Right cardiac atrium (tissue), 5 donors: ENCODE results near the gene PLCD4. TPM values are rescaled to one million over a fixed set of nuclear protein-coding genes. Genes with fewer than 3 reads are reported as not detected.

Experiments used
- ATAC-seq, 2 donors: fragments of 200-7000 bp; cut with Tn5 transposase; one replicate each; pipeline versions ENCODE4 v1.8.0 to v1.9.1; 2020; ENCODE audit warnings: moderate library complexity in 2 of 2, mild to moderate bottlenecking in 1 of 2
- DNase-seq, 3 donors: peaks; one replicate each; pipeline ENCODE4 v3.0.0-alpha.2; 2020
- H3K27ac ChIP-seq: one replicate; pipeline ENCODE4 v1.5.1; 2013; ENCODE audit warnings: mild to moderate bottlenecking, low read length, control low read depth, moderate library complexity
- H3K27me3 ChIP-seq: one replicate; pipeline ENCODE4 v1.6.1; 2013; ENCODE audit not compliant: control insufficient read depth, insufficient read depth
- H3K4me1 ChIP-seq: one replicate; pipeline ENCODE4 v1.6.1; 2013; ENCODE audit warnings: low read length; ENCODE audit not compliant: control insufficient read depth, insufficient read depth
- H3K4me3 ChIP-seq: one replicate; pipeline ENCODE4 v1.5.1; 2013; ENCODE audit warnings: low read length, control low read depth
- H3K9me3 ChIP-seq: one replicate; pipeline ENCODE4 v1.6.1; 2013; ENCODE audit warnings: low read length; ENCODE audit not compliant: control insufficient read depth
- WGBS: extraction: QIAGEN DNeasy Blood & Tissue Kit; methylation state at CpG from one replicate; pipeline ENCODE4 v1.1.7; 2013; 5-methylcytosine and 5-hydroxymethylcytosine counted together
- intact Hi-C, 4 donors: fragments of 100-400 bp; cut with DNase I; formaldehyde crosslinking; loops; one replicate each; pipeline versions ENCODE4 v1.11.0 to v1.14.0; 2022 to 2023
- polyA plus RNA-seq: library from polyadenylated mRNA; stranded (reverse); fragments of 200-250 nt; gene quantifications from one replicate; pipeline ENCODE4 v1.2.3, GENCODE V29; 2013
- total RNA-seq, 4 donors: library from RNA; stranded (reverse); fragmentation: NEBNext Ultra II Directional; extraction: Animal tissue kit (Norgen Biotek cat#: 25700); gene quantifications; one replicate each; pipeline ENCODE4 v1.2.1, GENCODE V29; 2021
- donor health status: healthy with polysubstance abuse.
- donor health status: DM: no; HTN: yes; CAD: no.
- donor health status: DM: no; HTN: no; CAD: no.
- donor health status: DM: no; HTN: yes; CAD: no; lungs with severe emphysema.
- donor health status: DM: yes; HTN: yes; CAD: no.

The PLCD4 gene
- total and polyA plus RNA-seq, 5 donors, result 0.48 to 1.3 (median 0.79) TPM

DNA sequence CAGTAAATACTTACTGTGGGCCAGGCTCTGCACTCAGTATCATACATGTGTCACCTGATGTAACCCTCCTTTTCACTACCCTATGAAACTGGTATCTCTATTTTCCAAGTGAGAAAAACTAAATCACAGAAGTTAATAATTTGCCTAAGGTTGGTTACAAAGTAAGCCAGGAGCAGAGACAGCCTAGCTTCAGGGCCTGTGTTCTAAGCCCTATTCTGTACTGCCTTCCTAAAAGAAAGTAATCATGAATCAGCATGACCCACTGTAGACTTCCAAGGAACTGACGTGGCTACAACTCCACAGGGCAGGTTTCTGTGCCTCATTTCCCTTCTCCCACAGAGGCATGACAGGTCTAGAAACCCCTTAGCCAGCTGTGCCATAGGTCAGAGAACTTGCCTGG, 37.4 kb downstream of the PLCD4 start:
- 87% methylated on average over 1 of the region's 1 CpG for WGBS

DNA sequence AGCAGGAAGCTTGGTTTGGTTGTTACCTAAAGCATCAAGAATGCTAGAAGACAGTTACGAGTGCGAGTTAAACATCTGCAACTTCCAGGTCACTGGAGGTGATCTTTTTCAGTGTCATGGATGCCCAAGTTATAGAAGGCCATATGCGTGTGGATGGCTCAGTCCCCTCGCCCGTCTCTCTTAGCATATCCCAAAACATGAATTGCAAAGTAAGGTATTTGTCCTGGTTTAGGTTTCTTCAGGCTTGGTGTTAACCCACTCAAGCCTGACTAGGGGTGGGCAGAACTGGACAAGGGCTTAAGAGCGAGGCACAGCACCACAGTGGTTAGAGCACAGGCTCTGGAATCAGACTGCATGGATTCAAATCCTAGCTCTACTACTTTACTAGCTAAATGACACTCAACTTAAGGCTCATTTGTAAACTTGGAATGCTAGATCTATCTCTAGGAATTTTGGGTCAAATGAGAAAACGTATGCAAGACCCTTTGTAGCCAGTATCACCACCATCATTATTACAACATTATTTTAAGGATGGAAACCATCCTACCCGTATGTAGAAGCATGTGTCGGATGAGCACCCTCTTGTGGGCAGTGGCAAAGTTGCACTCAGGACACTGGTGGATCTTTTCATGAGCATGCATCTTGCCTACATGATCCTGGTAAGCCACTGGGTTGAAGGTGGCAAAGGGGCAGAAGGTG, 40.5 kb downstream of the PLCD4 start:
- WGBS, result 68% methylated on average over 9 of the region's 9 CpGs
- no peaks in the 10 kb centered on the region for H3K9me3 ChIP-seq
- H3K4me1 ChIP-seq, result no peaks in the 10 kb centered on the region
- DNase-seq (peak; percentile 33 to 79 (median 64)), ATAC-seq (peak; percentile 61 to 71)
- H3K27me3 ChIP-seq, result no peaks in the 10 kb centered on the region
- H3K27ac ChIP-seq, result no peak overlapping the region
- intact Hi-C loops, result loop anchor here in 1 of 4 donors (5.0 to 10.0 kb wide), 2 partner anchors 233 to 356 kb away; partner anchors contain the start of genes TMBIM1 and VIL1
- H3K4me3 ChIP-seq, result no peak overlapping the region

More for the DNA sequence above, 37.4 kb downstream of the PLCD4 start:
- ATAC-seq, result no peak
- Histone ChIP-seq H3K27ac (no peak overlapping the region), H3K27me3 (no peaks in the 10 kb centered on the region), H3K9me3 (no peaks in the 10 kb centered on the region), H3K4me1 (no peaks in the 10 kb centered on the region), H3K4me3 (no peak overlapping the region)
- no peak for DNase-seq
- intact Hi-C loops, result loop anchor here in 1 of 4 donors (5.0 to 10.0 kb wide), 2 partner anchors 230 to 353 kb away; partner anchors contain the start of genes TMBIM1 and VIL1

GRCh38 chr2:218648787-218649100, 41.0 kb downstream of the PLCD4 start:
- H3K9me3 ChIP-seq, result no peaks in the 10 kb centered on the region
- H3K27me3 ChIP-seq, result no peaks in the 10 kb centered on the region
- ATAC-seq (peak in 1 of 2 donors; percentile 15), DNase-seq (no peak)
- H3K4me3 ChIP-seq, result no peak overlapping the region
- WGBS, result 85% methylated on average over 11 of the region's 11 CpGs
- H3K27ac ChIP-seq, result no peak overlapping the region
- intact Hi-C loops, result loop anchor here in 1 of 4 donors (5.0 to 10.0 kb wide), 2 partner anchors 234 to 356 kb away; partner anchors contain the start of genes TMBIM1 and VIL1
- no peaks in the 10 kb centered on the region for H3K4me1 ChIP-seq

DNA sequence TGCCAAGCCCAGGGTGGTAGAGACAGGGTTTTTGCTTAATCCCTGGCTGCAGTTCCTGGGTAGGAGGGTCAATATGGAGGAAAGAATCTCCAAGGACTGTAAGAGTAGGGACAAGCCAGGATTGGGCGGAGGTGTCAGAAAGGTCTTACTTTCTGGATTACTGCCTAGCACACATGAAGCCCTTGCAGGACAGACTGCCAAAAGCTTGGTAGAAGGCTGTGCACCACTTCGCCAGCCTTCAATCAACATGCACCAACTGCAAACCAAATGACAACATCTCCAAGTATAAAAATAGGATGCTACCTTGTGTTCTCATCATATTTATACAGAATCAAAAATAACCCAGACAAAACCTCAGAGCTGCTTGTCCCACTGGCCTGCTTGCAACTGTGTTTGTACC, 48.1 kb downstream of the PLCD4 start:
- ATAC-seq, result no peak
- Histone ChIP-seq H3K4me1 (no peaks in the 10 kb centered on the region), H3K4me3 (no peak overlapping the region), H3K27me3 (no peaks in the 10 kb centered on the region), H3K27ac (peak overlapping the region; percentile 50), H3K9me3 (no peaks in the 10 kb centered on the region)
- no peak for DNase-seq
- intact Hi-C loops, result no loop called here
- 76% methylated on average over 2 of the region's 2 CpGs for WGBS

- intact Hi-C loops, result no loop called here
Observed at GRCh38 chr2:218658671-218659257, 51.1 kb downstream of the PLCD4 start.

DNA sequence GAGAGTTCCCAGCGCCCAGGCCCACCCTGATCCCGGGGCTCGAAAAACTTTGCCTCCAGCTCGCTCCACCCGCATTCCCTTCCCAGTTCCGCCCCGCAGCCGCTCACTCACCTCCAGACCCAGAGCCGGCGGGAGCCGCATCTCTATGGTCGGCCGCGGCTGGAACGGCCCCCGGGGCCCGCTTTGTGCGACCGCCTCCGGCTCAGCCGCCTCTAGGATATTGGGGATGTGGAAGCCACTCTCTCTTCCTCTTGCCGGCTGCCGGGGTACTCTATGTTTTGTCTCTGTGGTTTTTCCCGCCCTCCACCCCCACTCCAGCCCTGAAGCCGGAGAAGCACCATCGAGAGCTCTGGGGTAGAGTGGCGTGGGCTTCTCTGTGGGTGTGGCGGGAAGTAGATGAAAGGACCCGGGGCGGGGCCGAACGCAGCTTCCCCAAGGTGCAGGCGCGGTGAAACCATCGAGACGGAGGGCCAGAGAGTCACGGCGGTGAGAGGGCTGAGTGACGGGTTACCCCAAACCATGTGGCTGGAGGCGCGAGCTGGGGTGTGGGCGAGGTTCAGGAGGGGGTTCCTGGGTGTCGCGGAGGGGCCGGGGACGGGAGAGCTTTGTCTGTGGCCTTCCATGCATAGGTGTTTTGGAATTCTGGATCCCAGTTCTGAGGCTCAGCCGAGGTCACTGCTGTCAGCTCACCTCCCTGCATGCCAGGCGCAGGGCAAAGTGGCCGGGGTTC, 51.7 kb downstream of the PLCD4 start, which contains the start of the genes BCS1L and ZNF142:
Gene BCS1L, plus strand, starts transcription at position 426 of the 730 bp plus-strand sequence. CDS start 1,305 bp downstream, outside the sequence.
Gene ZNF142, minus strand, starts transcription at position 366 of the 730 bp plus-strand sequence. CDS start 3,194 bp downstream, outside the sequence.
- no peaks in the 10 kb centered on the region for H3K9me3 ChIP-seq
- H3K4me3 ChIP-seq, result peak within 1 kb of the TSS; percentile 84
- no peaks in the 10 kb centered on the region for H3K4me1 ChIP-seq
- no peaks in the 10 kb centered on the region for H3K27me3 ChIP-seq
- DNase-seq (peak; percentile 93 to 98 (median 96)), ATAC-seq (peak; percentile 97 to 98)
- H3K27ac ChIP-seq, result peak within 1 kb of the TSS; percentile 16
- WGBS, result under 1% methylated on average over 49 of the region's 49 CpGs
- intact Hi-C loops, result no loop called here

More at GRCh38 chr2:218658671-218659257, 51.1 kb downstream of the PLCD4 start:
- Histone ChIP-seq H3K4me1 (no peaks in the 10 kb centered on the region), H3K4me3 (peak overlapping the region; percentile 84), H3K27me3 (no peaks in the 10 kb centered on the region), H3K27ac (no peak overlapping the region), H3K9me3 (no peaks in the 10 kb centered on the region)
- DNase-seq (no peak), ATAC-seq (no peak)
- WGBS, result 2% methylated on average over 27 of the region's 27 CpGs

DNA sequence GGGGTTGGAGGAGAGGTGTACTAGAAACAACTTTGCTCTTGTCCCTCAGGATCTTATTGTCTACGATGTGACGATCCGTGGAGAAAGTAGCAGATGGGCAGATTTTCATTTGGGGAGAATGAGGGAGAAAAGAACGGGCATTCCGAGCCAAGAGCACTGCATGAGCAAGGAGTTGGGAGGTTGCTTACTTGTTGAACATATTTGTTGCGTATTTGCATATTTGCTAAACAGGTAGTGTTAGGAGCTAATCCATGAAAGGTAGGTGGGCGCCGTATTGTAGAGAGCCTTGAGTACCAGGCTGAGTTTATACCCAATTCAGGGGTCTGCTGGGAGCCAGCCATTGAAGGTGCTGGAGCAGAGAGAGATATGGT, 52.3 kb downstream of the PLCD4 start:
- WGBS, result 16% methylated on average over 8 of the region's 8 CpGs

GRCh38 chr2:218662377-218662776, 54.7 kb downstream of the PLCD4 start:
- WGBS, result 83% methylated on average over 7 of the region's 7 CpGs
- DNase-seq, result no peak
- ATAC-seq, result no peak
- H3K4me1 ChIP-seq, result no peaks in the 10 kb centered on the region
- no peak overlapping the region for H3K4me3 ChIP-seq
- intact Hi-C loops, result no loop called here
- no peak overlapping the region for H3K27ac ChIP-seq
- no peaks in the 10 kb centered on the region for H3K27me3 ChIP-seq
- H3K9me3 ChIP-seq, result no peaks in the 10 kb centered on the region

More for the DNA sequence above, 52.3 kb downstream of the PLCD4 start:
- no peaks in the 10 kb centered on the region for H3K9me3 ChIP-seq
- H3K27me3 ChIP-seq, result no peaks in the 10 kb centered on the region
- H3K4me1 ChIP-seq, result no peaks in the 10 kb centered on the region
- H3K4me3 ChIP-seq, result peak overlapping the region; percentile 84
- peak overlapping the region; percentile 16 for H3K27ac ChIP-seq
- DNase-seq (no peak), ATAC-seq (no peak)
- intact Hi-C loops, result no loop called here

DNA sequence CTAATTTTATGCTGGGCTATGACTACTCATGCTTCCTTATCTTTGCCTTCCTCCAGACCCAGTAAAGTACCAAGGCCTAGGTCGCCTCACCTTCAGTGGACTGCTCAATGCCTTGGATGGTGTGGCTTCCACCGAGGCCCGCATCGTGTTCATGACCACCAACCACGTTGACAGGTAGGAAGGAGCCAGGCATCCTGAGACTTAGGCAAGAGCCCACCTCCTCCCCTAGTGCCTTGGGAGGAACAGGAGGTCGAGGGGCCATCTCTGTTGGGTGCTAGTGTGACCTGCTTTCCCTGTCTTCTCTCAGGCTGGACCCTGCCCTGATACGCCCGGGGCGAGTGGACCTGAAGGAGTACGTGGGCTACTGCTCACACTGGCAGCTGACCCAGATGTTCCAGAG, 55.1 kb downstream of the PLCD4 start:
- 84% methylated on average over 10 of the region's 10 CpGs for WGBS
- no peak for DNase-seq

DNA sequence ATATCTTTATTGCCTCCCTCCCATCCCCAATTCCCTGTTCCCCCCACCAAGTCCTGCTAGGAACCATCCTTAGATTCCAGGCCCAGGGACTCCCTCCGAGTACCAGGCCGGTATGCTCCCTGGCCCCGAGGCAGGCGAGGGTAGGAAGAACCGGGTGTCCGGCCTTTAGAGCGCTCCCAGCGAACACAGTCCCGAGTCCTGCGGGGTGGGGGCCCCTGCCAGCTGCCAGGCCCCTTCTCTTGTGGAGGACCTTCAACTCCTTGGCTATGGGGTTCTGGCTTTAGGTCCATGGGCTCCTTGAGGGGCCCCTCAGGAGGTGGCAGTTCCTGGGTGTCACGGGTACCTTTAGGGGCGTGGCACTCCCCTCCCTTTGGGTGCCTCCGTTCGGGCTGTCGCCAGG, 56.2 kb downstream of the PLCD4 start:
- Histone ChIP-seq H3K27me3 (no peaks in the 10 kb centered on the region), H3K4me1 (no peaks in the 10 kb centered on the region), H3K9me3 (no peaks in the 10 kb centered on the region), H3K27ac (no peak overlapping the region), H3K4me3 (no peak overlapping the region)
- DNase-seq (no peak), ATAC-seq (no peak)
- 87% methylated on average over 15 of the region's 15 CpGs for WGBS
- intact Hi-C loops, result no loop called here

More for the DNA sequence above, 55.1 kb downstream of the PLCD4 start:
- no peaks in the 10 kb centered on the region for H3K27me3 ChIP-seq
- intact Hi-C loops, result no loop called here
- no peak overlapping the region for H3K4me3 ChIP-seq
- no peak overlapping the region for H3K27ac ChIP-seq
- ATAC-seq, result no peak
- H3K9me3 ChIP-seq, result no peaks in the 10 kb centered on the region
- no peaks in the 10 kb centered on the region for H3K4me1 ChIP-seq

GRCh38 chr2:218664653-218665052, 57.0 kb downstream of the PLCD4 start:
- over 99% methylated on average over 7 of the region's 7 CpGs for WGBS
- Histone ChIP-seq H3K27ac (no peak overlapping the region), H3K4me3 (no peak overlapping the region), H3K9me3 (no peaks in the 10 kb centered on the region), H3K4me1 (no peaks in the 10 kb centered on the region), H3K27me3 (no peaks in the 10 kb centered on the region)
- ATAC-seq, result no peak
- DNase-seq, result no peak
- intact Hi-C loops, result no loop called here
